Stimulated activated CD4-positive, alpha-beta T cell treated with anti-CD3 and anti-CD28 coated beads, Interleukin-1b, Interleukin-23, amount 100 ng/mL, for 48 hours (primary cell): ENCODE data around the gene ANKRD39.
"Not testable (repeated sequence)": the region's sequence is repeated elsewhere in the genome, so short reads cannot be mapped to it uniquely, and the experiment has no call there.

Source experiments
- DNase-seq: peaks from one replicate; pipeline ENCODE4 v3.0.0-alpha.2; 2020

ANKRD39 gene

DNA sequence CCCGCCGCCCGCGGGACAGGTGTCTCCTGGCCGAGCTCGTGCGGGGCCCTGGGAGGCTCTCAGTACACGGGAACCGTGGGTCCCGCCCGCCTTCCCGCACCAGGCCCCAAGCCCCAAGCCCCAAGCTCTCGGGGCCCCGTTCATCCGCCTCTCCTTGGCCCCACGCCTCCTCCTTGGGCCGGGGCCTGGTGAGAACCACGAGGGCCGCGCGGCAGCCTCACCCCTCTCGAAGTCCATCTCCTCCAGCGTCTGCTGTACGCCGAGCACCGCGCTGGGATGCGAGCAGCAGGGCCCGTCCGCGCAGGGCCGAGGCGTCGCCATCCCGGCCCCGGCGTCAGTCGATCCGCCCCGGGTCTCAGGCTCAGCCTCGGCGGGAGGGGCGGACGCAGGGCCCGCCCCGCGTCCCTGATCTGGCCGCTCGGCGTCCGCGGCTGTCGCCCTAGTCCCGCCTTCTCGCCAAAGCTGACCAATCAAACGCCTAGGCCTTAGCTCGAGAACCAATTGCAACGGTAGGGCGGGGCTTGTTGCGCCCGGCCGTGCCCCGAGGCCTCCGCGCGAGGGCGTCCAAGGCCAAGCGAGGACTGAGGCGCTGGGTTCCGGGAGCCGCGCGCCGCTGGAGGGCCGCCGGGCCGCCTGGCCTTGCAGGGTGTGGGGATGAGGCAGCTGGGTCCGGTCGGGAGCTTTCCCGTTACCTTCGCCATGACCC, at the start of gene ANKRD39:
ANKRD39 (minus strand) TSS at position 350 of the 706 bp plus-strand sequence; CDS start at position 321, 29 bp downstream.
- DNase-seq, result peak; percentile 97

- DNase-seq, result no peak
Observed at GRCh38 chr2:96906729-96907114, 48.9 kb upstream of the ANKRD39 start.

DNA sequence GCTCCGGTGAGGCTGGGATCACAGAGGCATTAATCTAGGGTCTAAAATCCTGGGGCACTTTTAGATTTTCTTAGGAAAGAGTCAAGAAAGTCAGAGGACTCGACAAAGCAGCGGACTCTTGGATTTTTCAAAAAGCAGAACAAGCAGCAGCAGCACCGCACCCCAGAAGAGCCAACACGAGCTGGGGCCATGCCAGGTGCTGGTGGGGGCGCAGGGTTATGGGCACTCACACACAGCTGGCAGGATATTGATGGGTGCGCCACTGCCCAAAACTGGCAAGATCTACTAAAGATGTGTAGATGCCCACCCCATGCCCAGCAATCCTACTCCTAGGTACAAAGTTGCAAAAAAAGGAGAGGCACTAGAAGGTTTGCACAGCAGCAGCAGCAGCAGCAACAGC, 46.0 kb upstream of the ANKRD39 start:
- DNase-seq, result no peak

- DNase-seq, result no peak
Observed at GRCh38 chr2:96903318-96903717, 45.5 kb upstream of the ANKRD39 start.

- DNase-seq, result no peak
Observed at GRCh38 chr2:96900237-96900636, 42.4 kb upstream of the ANKRD39 start.

GRCh38 chr2:96899413-96899741, 41.6 kb upstream of the ANKRD39 start:
- no peak for DNase-seq

DNA sequence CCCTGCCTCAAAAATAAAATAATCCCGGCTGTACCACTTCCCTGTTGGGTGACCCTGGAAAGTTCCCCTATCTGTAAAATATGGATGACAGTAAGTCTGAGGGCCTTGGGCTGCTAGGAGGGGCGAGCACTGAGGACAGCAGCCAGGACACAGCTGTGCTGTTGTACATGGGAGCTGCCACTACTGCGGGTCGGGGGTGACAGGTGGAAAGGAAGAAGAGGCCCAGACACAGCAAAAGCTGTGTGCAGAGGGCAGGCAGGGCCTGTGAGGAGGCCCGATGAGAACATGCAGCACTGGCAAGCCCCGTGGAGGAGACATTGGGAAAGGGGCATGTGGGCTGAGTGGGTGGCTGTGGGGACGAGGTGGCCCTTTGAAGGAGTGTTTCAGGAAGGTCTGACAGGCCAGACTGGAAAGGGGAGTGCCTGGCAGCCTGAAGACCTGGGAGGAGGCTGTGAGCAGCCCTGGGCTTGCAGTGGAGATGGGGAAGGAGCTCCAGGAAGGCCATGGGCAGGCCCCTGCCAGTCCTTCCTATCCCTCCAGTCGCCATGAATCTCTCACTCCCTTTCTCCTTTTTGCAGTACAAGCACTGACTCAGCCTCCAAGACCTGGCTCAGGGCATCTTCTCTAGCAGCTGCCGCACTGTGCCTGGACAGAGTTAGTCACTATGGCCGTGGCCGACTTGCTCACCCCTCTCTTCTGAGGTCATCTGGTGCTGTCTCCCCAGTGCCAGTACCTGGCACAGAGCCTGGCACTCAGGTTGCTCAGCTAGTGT, 41.0 kb upstream of the ANKRD39 start:
- no peak for DNase-seq

- no peak for DNase-seq
Observed at GRCh38 chr2:96898135-96898505, 40.3 kb upstream of the ANKRD39 start.

DNA sequence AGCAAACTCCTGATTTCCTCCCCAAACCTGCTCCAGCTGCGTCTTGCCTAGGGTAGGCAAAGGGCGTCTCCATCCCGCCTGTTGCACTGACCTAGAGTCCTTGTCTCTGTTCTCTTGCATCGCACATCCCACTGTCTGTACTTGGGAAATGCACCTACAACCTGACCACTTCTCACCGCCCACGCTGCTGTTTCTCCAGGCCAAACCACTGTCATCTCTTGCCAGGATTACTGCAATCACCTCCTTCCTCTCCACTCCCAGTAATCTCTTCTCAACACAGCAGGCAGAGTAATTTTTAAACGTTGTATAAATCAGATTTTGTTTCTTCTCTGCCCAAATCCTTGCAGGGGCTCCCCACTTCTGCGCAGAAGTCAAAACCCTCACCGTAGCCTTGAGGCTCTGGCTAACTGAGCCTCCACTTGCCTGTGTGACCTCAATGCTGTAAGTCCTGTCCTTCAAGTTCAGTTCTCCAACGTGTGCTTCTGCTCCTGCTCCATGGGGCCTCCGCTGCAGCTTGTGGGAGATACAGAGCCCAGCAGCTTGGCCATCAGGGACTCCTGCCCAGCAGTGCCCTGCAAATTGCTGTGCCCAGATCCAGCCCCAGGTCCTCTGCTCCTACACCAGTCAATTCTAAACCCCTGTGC, 39.8 kb upstream of the ANKRD39 start:
- no peak for DNase-seq

- no peak for DNase-seq
Observed at GRCh38 chr2:96895746-96896651, 38.2 kb upstream of the ANKRD39 start.

DNA sequence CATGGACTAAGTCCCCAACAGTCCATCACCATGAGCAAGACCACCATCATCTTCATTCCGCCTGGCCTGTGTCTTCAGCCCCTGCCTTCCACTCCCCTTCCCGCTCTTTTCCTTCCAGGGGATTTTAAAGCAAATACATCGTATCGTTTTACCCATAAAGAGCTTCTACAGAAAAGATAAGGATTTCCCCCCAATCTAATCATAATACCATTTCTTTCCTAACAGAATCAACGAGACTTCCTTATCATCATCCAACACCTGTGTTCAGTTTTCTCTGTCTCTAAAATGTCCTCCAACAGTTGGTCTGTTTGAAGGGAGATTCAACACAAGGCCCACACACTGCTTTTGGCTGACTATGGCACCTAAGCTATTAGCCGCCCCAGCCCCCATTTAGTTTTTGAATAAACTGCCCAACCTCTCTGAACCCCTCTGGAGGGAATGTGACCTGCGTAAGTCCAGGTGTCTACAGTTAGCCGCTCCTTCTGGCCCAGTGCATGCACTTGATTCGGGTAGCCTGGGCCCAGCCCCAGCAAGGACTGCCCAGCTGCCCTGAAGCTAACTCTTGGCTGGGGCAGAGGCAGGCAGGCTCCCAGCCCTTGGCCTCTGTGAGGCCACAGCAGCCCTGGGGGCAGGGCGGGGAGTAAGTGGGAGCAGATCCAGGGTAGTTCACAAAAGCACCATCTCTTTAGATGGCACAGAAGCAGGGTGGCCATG, 37.4 kb upstream of the ANKRD39 start:
- DNase-seq, result no peak

- DNase-seq, result no peak
Observed at GRCh38 chr2:96894151-96894531, 36.3 kb upstream of the ANKRD39 start.

- no peak for DNase-seq
Observed at GRCh38 chr2:96893289-96894150, 35.7 kb upstream of the ANKRD39 start.

DNA sequence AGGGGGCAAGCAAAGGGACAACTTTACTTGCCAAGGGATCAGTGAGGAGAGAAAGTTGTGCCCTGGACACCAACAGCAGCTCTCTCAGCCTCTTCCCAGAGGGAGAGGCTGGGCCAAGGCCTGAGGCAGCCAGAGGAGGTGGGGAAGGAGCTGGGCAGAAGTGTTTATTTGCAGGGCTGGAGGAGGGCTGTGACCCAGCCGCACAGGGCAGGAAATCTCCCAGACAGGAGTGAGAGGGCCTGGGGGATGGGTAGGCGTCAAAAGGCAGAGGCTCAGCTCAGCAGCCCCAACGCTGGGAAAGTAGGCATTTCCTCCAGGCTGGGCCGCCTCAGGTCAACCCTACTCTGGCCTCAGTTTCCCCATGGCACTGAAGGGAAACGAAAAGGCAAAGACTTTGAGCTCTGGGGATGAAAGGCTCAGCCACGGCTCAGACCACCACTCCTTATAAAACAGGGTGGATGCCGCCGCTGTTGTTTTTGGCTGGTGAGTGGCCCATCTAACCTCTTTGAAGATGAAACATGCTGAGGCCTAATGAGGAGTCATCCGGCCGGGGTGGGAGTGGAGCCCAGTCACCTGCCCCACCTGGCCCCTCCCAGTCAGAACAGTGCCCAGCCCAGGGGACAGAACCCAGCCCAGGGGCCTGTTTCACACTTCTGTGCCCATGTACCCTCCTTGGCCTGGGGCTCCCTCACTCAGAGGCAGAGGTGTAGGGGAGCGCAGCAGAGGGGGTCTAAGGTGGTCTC, 33.9 kb upstream of the ANKRD39 start:
- no peak for DNase-seq

DNA sequence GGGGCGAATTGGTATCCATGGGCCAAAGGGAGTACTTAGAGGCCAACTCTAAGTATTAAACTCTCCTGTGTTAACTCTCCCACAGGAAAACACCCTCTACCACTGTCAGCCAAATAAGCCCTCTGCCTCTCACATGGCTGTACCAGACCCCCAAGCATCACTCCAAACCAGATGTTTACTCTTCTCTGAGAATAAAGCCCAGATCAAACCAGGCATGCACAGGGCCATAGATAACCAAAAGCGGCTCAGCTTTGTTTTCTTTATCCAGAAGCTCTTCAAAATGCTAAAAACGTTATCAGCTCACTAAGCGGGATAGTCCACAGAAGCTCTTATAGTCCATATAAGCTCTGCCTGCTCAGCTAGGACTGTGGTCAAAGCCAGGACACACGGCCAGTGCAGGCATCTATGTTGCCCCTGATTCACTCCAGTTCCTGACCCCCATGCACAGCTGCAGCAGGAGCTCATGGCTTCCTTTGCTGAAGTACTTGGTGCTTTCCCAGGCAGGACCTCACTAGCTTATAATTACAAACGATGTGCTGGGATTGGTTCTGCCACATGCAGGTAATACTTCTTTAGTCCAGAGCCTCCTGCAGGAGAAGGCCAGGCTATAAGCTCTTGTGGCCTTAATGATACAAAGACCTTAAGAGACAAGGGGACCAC, 33.0 kb upstream of the ANKRD39 start:
- DNase-seq, result no peak

GRCh38 chr2:96890252-96890651, 32.4 kb upstream of the ANKRD39 start:
- no peak for DNase-seq

- not testable (repeated sequence) for DNase-seq
Observed at GRCh38 chr2:96889502-96889901, 31.7 kb upstream of the ANKRD39 start.

- no peak for DNase-seq
Observed at GRCh38 chr2:96888072-96889011, 30.5 kb upstream of the ANKRD39 start.

GRCh38 chr2:96887493-96888012, 29.7 kb upstream of the ANKRD39 start:
- no peak for DNase-seq
